Erythroblast (primary cell): Measurements from ENCODE around the gene TBCK.

Source experiments
- GATA1 ChIP-seq: IDR thresholded peaks from 2 replicates; pipeline ENCODE4 v1.6.1; 2011; ENCODE audit warnings: low read depth, mild to moderate bottlenecking, control low read depth, low read length, moderate library complexity
- POLR2A ChIP-seq: IDR thresholded peaks from 2 replicates; pipeline ENCODE4 v1.6.1; 2011; ENCODE audit warnings: mild to moderate bottlenecking, low read length

- TF ChIP-seq POLR2A (no peak), GATA1 (no peak)
These were observed 31.8 kb downstream of the TBCK start for GRCh38 chr4:106284227-106284626.
